ENCODE data around the gene DDX49.
"Not testable (repeated sequence)": the region's sequence is repeated elsewhere in the genome, so short reads cannot be mapped to it uniquely, and the experiment has no call there.

DDX49 gene

GRCh38 chr19:18896421-18896841, 23.1 kb upstream of the DDX49 start:
- DNase-seq, result no peak

DNA sequence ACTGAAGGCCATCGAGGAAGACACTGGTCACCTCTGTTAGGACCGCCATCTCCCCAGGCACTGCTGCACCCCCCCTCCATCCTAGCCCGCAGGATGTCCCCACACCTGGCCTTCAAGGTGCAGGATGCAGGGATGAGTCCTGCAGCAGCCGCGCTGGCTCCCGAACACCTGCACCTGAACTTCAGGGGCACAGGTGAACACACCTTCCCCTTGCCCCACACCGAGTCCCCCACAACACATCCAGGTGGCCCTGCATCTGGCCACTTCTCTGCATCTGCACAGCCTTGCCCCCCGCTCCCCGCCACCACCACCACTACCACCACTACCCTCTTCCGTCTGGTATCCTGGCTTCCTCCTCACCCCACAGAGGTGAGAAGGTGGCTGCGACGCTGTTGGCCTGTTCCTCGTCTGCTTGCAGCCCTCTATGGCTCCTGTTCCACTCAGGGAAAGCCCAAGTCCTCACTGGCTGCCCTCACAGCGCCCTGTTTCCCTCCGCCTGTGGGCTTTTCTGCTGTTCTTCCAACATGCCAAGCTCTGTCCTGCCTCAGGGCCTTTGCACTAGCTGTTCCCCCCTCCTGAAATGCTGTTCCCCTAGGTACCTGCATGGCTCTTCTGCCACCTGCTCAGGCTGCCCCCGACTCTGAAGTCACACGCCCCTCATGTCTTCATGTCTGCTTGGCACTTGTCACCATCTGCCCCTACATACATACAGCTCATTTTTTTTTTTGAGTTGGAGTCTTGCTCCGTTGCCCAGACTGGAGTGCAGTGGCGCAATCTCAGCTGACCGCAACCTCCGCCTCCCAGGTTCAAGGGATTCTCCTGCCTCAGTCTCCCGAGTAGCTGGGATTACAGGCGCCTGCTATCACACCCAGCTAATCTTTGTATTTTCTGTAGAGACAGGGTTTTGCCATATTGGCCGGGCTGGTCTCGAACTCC, 22.2 kb upstream of the DDX49 start:
- no peak for DNase-seq

DNA sequence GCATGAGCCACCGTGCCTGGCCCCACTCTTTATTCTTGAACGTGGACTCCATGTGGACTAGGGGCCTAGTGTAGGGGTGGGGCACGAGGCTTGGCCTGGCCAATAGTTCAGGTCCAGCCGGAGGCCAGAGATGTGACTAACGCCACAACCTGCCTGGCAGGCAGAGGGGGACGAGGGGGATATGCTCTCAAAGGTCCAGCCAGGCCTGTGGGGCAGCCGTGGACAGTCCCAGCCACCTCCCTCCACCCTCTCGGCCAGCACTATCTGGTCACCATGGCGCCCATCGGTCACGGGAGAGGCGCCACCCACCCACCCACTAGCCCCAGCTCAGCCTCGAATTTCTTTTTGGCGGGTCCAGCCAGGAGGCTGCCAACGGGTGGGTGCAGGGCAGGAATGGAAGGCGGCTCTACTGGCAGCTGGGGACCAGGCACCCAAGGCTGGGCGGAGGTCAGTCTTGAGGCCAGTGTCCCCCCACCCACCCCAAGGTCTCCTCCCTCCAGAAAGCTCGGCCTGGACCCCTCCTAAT, 21.4 kb upstream of the DDX49 start:
- DNase-seq, result no peak

GRCh38 chr19:18898607-18899408, 20.7 kb upstream of the DDX49 start:
- no peak for DNase-seq

GRCh38 chr19:18899624-18900560, 19.6 kb upstream of the DDX49 start:
- DNase-seq, result no peak

DNA sequence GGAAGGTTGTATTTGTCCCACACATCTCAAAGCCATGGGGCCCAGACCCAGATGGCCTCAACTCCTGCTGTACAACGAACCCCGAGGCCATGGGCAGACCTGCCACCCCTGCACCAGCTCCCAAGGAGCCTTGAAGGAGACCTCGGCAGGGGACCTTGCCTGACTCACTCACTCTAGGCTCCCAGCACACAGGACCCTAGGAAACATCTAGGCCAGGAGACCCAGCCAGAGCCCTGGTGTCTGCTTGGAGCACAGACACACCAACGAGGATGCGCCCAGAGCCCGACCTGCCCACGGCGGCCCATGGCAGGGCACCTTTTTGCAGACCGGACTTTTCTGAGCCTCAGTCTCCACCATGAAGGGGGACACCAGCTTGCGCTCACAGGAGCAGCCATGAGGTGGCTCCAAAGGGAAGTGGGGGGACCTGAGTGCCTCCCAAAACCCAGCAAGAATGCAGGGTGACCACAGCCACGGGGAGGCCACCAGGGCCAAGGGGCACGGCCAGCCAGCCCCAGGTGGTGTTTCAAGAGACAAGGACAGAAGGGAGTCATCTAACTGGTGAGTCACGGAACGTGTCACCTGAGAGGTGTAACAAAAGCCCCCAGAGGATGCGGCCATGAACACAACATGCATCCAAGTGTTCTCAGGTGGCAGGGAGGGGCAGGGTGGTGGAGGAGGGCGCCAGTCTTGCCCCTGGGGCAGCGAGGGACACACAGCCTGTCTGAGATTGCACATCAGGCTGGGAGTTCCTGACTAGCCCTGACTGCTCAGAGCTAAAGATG, 18.6 kb upstream of the DDX49 start:
- DNase-seq, result no peak

DNA sequence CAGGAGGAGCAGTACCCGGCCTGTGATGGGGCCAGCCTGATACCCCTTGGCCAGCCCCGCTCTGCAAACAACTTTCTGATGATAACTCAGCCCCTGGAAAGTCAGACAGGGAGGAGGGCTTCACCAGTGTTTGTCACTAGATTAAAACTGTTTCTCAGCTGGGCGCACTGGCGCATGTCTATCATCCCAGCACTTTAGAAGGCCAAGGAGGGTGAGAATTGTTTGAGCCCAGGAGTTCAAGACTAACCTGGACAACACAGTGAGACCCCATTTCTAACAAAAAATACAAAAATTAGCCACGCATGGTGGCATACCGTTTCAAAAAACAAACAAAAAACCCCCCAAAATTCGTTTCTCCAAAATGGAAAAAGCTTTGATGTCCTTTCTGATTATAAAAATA, 18.0 kb upstream of the DDX49 start:
- DNase-seq, result no peak

DNA sequence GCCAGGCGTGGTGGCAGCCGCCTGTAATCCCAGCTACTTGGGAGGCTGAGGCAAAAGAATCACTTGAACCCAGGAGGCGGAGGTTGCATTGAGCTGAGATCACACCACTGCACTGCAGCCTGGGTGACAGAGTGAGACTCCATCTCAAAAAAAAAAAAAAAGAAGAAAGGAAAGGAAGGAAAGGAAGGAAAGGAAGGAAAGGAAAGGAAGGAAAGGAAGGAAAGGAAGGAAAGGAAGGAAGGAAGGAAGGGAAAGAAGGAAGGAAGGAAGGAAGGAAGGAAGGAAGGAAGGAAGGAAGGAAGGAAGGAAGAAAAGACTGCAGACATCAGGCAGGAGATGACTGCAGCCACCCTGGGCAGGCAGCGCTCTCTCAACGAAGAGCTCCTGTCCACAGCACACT, 17.0 kb upstream of the DDX49 start:
- DNase-seq, result not testable (repeated sequence)

GRCh38 chr19:18903156-18904037, 16.1 kb upstream of the DDX49 start:
- no peak for DNase-seq

DNA sequence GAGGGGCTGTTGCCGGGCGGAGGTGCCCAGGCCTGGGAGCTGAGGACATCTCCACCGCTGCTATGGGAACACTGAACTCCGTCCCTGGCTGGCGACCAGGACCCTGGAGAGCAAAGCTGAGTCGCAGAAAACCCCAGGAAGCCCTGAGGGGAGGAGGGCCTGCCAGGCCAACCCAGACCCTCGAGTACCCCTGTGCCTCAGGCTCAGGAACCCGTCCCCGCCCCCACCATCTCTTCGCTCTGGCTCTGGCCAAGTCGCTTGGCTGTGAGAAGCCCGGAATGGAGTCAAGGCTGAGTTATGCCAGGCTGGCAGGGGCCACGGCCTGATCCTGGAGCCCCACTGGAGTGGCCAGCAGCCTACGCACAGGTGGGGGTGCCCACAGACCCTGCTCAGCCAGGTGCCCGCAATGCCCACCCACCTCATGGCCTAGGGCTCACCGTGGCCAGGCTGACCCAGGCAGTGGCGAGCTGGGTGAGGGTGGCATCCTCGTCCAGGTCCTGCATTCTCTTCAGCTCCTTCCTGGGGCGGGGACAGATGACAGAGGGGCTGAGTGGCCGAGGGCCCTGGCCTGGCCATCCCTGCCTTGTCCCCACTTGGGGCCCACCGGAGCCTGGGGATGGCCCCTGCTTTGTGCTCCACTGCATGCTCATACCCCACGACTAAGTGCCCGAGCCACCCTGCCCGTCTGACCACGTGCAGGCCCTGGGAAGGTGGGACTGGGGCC, 15.0 kb upstream of the DDX49 start:
- no peak for DNase-seq

DNA sequence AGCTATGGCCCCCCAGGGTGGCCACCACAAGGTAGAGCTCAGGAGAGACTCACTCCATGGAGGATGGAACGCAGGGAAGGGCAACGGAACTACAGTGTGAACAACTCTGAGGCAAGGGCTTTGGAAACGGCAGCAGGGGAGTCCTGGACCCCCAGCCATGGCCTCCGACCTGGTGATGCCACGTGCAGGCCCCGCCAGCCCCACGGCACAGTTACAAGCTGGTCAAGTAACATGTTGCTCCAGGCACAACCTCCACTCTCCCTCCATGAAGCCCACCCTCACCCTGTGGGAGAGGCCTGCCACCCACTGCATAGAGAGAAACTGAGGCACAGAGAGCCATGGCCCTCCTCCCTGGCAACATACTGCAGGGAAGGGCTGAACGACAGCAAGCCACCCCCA, 14.5 kb upstream of the DDX49 start:
- DNase-seq, result no peak

- DNase-seq, result no peak
These were observed 13.8 kb upstream of the DDX49 start for GRCh38 chr19:18905513-18906236.

- no peak for DNase-seq
These were observed 12.7 kb upstream of the DDX49 start for GRCh38 chr19:18906605-18907519.

DNA sequence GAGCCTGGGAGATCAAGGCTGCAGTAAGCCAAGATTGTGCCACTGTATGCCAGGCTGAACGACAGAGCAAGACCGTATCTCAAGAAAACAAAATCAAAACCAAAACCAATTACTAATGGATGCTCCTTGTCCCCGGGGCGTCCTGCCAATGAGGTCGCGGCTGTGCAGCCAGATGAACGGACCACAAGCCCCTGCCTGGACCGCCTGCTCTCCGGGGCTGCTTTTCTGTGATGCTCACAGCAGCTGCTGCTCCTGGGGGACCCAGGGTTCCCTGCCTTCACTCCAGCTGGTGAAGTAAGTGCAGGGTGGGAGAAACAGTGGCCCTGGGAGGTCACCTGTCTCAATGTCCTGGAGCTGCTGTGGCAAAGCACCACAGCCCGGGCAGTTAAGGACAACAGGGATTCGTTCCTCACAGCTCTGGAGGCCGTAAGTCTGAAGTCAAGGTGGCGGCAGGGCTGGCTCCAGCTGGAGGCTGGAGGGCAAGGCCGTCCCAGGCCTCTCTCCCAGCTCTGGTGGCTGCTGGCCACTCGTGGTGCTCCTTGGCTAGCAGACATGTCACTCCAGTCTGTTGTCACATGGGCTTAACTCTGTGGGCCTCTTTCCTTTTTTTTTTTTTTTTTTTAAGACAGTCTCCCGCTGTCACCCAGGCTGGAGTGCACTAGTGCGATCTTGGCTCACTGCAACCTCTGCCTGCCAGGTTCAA, 10.4 kb upstream of the DDX49 start:
- DNase-seq, result no peak

- no peak for DNase-seq
These were observed 9.5 kb upstream of the DDX49 start for GRCh38 chr19:18910010-18910409.

- no peak for DNase-seq
These were observed 8.6 kb upstream of the DDX49 start for GRCh38 chr19:18910801-18911436.

DNA sequence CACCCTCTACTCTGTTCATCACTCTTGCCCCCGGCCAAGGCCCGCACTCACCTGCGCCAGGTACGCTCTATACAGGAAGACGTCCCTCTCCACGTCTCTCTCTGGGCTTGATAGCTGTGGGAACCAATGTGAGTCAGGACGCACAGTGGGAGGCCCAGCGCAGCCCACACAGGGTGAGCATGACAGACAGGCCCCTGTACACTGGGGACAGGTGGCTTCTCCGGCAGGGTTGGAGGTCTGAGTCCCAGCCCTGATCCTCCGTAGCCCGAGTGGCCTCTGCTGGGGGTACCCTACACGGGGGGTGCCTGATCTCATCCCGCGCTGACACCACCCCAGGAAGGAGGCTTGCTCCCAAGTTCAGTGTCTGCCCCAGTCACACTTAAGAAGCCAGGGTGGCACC, 6.6 kb upstream of the DDX49 start:
- DNase-seq, result no peak
